HepG2 (cell line): ENCODE measurements around the gene SUSD6. TPM values are rescaled to one million over a fixed set of nuclear protein-coding genes. Genes with fewer than 3 reads are reported as not detected.

ENCODE experiments used
- ATRX ChIP-seq: sonication (generic); formaldehyde crosslinking; IDR thresholded peaks from 2 replicates; pipeline ENCODE4 v1.4.0; 2020; ENCODE audit warnings: missing genetic modification reagents, borderline replicate concordance
- BRD4 ChIP-seq: sonication (generic); formaldehyde crosslinking; IDR thresholded peaks from 2 replicates; pipeline ENCODE4 v1.4.0; 2020; ENCODE audit warnings: missing genetic modification reagents
- DMAP1 ChIP-seq: IDR thresholded peaks from 2 replicates; pipeline ENCODE4 v1.6.1; 2016
- GTF3A ChIP-seq: sonication (generic); formaldehyde crosslinking; conservative IDR thresholded peaks from 2 replicates; pipeline ENCODE4 v1.4.0; 2020; ENCODE audit warnings: mild to moderate bottlenecking, missing genetic modification reagents
- NFIC ChIP-seq: IDR thresholded peaks from 2 replicates; pipeline ENCODE4 v1.6.1; 2012; ENCODE audit warnings: mild to moderate bottlenecking, low read length, inconsistent platforms
- PHB2 ChIP-seq: fragments of 450-650 bp; IDR thresholded peaks from 2 replicates; pipeline ENCODE4 v1.6.1; 2018; ENCODE audit not compliant: partially characterized antibody
- REPIN1 ChIP-seq: sonication (generic); formaldehyde crosslinking; IDR thresholded peaks from 2 replicates; pipeline ENCODE4 v1.8.0; 2022; ENCODE audit warnings: missing genetic modification reagents, low read depth, mild to moderate bottlenecking, borderline replicate concordance
- SNRNP70 ChIP-seq: fragments of 200-400 bp; formaldehyde crosslinking; IDR thresholded peaks from 2 replicates; pipeline ENCODE4 v1.6.1; 2017; ENCODE audit warnings: mild to moderate bottlenecking, low read depth, low read length, moderate library complexity
- SOX6 ChIP-seq, 2 experiments: fragments of 450-650 bp in 1 of 2; sonication (generic) in 1 of 2; formaldehyde crosslinking in 1 of 2; IDR thresholded peaks; 2 replicates each; pipeline versions ENCODE4 v1.4.0 to v1.6.1; 2017 to 2020; ENCODE audit warnings: antibody characterized with exemption in 1 of 2, mild to moderate bottlenecking in 1 of 2, missing genetic modification reagents in 1 of 2
- TCF12 ChIP-seq, 2 experiments: fragments of 450-650 bp in 1 of 2; sonication (generic) in 1 of 2; formaldehyde crosslinking in 1 of 2; IDR thresholded peaks; 2 replicates each; pipeline versions ENCODE4 v1.6.1 to v1.8.0; 2017 to 2022; ENCODE audit warnings: antibody characterized with exemption in 1 of 2, mild to moderate bottlenecking in 1 of 2, missing genetic modification reagents in 1 of 2, moderate library complexity in 1 of 2
- ZNF33A ChIP-seq: sonication (generic); formaldehyde crosslinking; IDR thresholded peaks from 2 replicates; pipeline ENCODE4 v1.5.1; 2020; ENCODE audit warnings: missing genetic modification reagents, mild to moderate bottlenecking, moderate library complexity, borderline replicate concordance
- ZSCAN25 ChIP-seq: sonication (generic); formaldehyde crosslinking; IDR thresholded peaks from 2 replicates; pipeline ENCODE4 v1.8.0; 2022; ENCODE audit warnings: mild to moderate bottlenecking, missing genetic modification reagents
- polyA plus RNA-seq, 8 experiments: library from polyadenylated mRNA; depleted of rRNA in 3 of 8; stranded (reverse) in 7 of 8; unstranded in 1 of 8; fragments of >200 nt; fragmentation: Illumina TruSeq in 4 of 8; extraction: Trizol in 4 of 8; gene quantifications; 2 replicates each; pipeline versions ENCODE4 v1.2.1 to v1.2.3, GENCODE V29; 2011 to 2016; ENCODE audit warnings: low read depth in 4 of 8, missing spikeins in 1 of 8, mixed read lengths in 1 of 8; ENCODE audit not compliant: insufficient read depth in 1 of 8
- total RNA-seq, 5 experiments: library from RNA; depleted of rRNA; stranded (reverse); fragments of >200 nt; fragmentation: Illumina TruSeq; extraction: Trizol; gene quantifications; 2 replicates each; pipeline ENCODE4 v1.2.3, GENCODE V29; 2016; ENCODE audit warnings: low read depth in 1 of 5
- TF ChIP-seq, protein P1 (sequence below): sonication (generic); formaldehyde crosslinking; IDR thresholded peaks from 2 replicates; pipeline ENCODE4 v1.5.0; 2020; ENCODE audit warnings: missing genetic modification reagents
- TF ChIP-seq, protein P2 (sequence below): sonication (generic); formaldehyde crosslinking; IDR thresholded peaks from 2 replicates; pipeline ENCODE4 v1.4.0; 2020; ENCODE audit warnings: mild to moderate bottlenecking, missing genetic modification reagents
- TF ChIP-seq, protein P3 (sequence below): sonication (generic); formaldehyde crosslinking; IDR thresholded peaks from 2 replicates; pipeline ENCODE4 v1.8.0; 2022; ENCODE audit warnings: mild to moderate bottlenecking, missing genetic modification reagents
- TF ChIP-seq, protein P4 (sequence below): sonication (generic); formaldehyde crosslinking; IDR thresholded peaks from 2 replicates; pipeline ENCODE4 v1.8.0; 2022; ENCODE audit warnings: mild to moderate bottlenecking, missing genetic modification reagents, moderate library complexity
- TF ChIP-seq, protein P5 (sequence below): sonication (generic); formaldehyde crosslinking; IDR thresholded peaks from 2 replicates; pipeline ENCODE4 v1.9.0; 2021; ENCODE audit warnings: missing genetic modification reagents, borderline replicate concordance
- TF ChIP-seq, protein P6 (sequence below), 2 experiments: sonication (generic) in 1 of 2; formaldehyde crosslinking in 1 of 2; IDR thresholded peaks; 2 replicates each; pipeline versions ENCODE4 v1.5.1 to v1.6.1; 2011 to 2020; ENCODE audit warnings: borderline replicate concordance in 1 of 2, low read depth in 1 of 2, low read length in 1 of 2, mild to moderate bottlenecking in 1 of 2, missing genetic modification reagents in 1 of 2, moderate library complexity in 1 of 2

Gene SUSD6
- total and polyA plus RNA-seq, 2 of the 13 experiments (the other 11 are each of a cell fraction or from before 2014, with no cell fraction given), result 7.2 to 7.4 TPM

DNA sequence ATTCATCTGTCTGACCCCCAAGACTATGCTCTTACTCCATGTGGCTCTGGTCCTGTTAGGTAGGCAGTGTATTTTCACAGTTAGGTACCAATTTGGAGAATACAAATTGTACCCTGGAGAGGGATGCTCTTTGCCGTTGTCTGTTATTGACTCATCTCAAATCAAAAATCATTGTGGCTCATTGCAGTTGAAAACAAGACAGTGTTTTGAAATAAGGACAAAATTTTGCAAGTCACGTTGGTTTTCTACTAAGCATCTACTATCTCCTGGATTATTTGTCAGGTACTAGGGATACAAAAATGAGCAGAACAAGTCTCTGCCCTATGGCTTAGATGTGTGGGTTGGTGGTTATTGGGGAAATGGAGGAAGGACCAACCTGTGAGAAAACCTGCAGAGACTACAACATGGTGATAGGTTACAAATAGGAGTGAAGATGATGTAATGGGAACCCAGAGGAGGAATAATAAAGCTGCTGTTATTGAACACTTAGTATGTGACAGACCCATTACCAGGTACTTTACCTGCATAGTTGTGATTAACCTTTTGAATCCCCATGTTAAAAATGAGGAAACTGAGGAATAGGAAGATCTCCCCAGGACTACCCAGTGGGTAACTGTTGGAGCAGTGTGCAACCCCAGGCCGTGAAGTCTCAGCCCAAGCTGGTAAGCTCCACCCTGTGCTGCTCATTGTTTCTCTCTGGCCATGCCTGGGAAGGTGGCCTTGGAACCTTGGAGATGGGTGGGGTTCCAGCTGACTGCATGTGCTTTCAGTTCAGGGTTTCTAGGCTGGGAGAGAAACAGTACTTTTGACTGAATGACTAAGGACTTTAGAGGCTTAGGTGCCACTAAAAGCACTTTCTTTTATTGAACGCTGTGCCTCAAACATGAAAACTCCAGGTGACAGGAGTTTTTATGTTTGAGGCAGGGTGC is 82.7 kb downstream of the SUSD6 start (continued):
- TF ChIP-seq, protein P1, sequence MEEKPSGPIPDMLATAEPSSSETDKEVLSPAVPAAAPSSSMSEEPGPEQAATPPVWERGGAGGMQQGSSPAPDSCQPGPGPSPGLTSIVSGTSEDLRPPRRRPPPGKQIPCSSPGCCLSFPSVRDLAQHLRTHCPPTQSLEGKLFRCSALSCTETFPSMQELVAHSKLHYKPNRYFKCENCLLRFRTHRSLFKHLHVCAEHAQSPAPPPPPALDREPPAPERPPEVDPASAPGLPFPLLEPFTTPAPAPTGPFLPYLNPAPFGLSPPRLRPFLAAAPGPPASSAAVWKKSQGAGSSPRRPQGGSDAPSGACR (CRISPR knock-in tag), result no peak
- TF ChIP-seq NFIC (no peak), ZSCAN25 (CRISPR knock-in tag) (no peak), REPIN1 (CRISPR knock-in tag) (no peak), GTF3A (CRISPR knock-in tag) (no peak), BRD4 (CRISPR knock-in tag) (no peak), SNRNP70 (no peak), DMAP1 (peak; percentile 35; the same call in 1 of the 2 replicates), TCF12 (IDR thresholded peaks at IDR 0.05) (no peak), TCF12 (CRISPR knock-in tag; IDR thresholded peaks at IDR 0.05) (no peak), ATRX (CRISPR knock-in tag) (no peak), PHB2 (no peak), SOX6 (IDR thresholded peaks at IDR 0.05) (no peak), SOX6 (CRISPR knock-in tag; IDR thresholded peaks at IDR 0.05) (peak; percentile 69), ZNF33A (CRISPR knock-in tag) (no peak)
- TF ChIP-seq, protein P2, sequence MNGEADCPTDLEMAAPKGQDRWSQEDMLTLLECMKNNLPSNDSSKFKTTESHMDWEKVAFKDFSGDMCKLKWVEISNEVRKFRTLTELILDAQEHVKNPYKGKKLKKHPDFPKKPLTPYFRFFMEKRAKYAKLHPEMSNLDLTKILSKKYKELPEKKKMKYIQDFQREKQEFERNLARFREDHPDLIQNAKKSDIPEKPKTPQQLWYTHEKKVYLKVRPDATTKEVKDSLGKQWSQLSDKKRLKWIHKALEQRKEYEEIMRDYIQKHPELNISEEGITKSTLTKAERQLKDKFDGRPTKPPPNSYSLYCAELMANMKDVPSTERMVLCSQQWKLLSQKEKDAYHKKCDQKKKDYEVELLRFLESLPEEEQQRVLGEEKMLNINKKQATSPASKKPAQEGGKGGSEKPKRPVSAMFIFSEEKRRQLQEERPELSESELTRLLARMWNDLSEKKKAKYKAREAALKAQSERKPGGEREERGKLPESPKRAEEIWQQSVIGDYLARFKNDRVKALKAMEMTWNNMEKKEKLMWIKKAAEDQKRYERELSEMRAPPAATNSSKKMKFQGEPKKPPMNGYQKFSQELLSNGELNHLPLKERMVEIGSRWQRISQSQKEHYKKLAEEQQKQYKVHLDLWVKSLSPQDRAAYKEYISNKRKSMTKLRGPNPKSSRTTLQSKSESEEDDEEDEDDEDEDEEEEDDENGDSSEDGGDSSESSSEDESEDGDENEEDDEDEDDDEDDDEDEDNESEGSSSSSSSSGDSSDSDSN (CRISPR knock-in tag), result no peak
- TF ChIP-seq, protein P3, sequence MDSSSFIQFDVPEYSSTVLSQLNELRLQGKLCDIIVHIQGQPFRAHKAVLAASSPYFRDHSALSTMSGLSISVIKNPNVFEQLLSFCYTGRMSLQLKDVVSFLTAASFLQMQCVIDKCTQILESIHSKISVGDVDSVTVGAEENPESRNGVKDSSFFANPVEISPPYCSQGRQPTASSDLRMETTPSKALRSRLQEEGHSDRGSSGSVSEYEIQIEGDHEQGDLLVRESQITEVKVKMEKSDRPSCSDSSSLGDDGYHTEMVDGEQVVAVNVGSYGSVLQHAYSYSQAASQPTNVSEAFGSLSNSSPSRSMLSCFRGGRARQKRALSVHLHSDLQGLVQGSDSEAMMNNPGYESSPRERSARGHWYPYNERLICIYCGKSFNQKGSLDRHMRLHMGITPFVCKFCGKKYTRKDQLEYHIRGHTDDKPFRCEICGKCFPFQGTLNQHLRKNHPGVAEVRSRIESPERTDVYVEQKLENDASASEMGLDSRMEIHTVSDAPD (CRISPR knock-in tag), result no peak
- TF ChIP-seq, protein P4, sequence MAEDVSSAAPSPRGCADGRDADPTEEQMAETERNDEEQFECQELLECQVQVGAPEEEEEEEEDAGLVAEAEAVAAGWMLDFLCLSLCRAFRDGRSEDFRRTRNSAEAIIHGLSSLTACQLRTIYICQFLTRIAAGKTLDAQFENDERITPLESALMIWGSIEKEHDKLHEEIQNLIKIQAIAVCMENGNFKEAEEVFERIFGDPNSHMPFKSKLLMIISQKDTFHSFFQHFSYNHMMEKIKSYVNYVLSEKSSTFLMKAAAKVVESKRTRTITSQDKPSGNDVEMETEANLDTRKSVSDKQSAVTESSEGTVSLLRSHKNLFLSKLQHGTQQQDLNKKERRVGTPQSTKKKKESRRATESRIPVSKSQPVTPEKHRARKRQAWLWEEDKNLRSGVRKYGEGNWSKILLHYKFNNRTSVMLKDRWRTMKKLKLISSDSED (CRISPR knock-in tag), result no peak
- TF ChIP-seq, protein P5, sequence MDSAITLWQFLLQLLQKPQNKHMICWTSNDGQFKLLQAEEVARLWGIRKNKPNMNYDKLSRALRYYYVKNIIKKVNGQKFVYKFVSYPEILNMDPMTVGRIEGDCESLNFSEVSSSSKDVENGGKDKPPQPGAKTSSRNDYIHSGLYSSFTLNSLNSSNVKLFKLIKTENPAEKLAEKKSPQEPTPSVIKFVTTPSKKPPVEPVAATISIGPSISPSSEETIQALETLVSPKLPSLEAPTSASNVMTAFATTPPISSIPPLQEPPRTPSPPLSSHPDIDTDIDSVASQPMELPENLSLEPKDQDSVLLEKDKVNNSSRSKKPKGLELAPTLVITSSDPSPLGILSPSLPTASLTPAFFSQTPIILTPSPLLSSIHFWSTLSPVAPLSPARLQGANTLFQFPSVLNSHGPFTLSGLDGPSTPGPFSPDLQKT (CRISPR knock-in tag), result no peak
- TF ChIP-seq, protein P6, sequence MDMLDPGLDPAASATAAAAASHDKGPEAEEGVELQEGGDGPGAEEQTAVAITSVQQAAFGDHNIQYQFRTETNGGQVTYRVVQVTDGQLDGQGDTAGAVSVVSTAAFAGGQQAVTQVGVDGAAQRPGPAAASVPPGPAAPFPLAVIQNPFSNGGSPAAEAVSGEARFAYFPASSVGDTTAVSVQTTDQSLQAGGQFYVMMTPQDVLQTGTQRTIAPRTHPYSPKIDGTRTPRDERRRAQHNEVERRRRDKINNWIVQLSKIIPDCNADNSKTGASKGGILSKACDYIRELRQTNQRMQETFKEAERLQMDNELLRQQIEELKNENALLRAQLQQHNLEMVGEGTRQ (IDR thresholded peaks at IDR 0.05; ENCODE audit: low read depth, low read length), result no peak
- TF ChIP-seq, protein P6 (CRISPR knock-in tag; IDR thresholded peaks at IDR 0.05; ENCODE audit: borderline replicate concordance), result no peak
